GM19397 (cell line): Measurements from ENCODE around the gene CD300LF.

ENCODE experiments used
- ATAC-seq: cut with Tn5 transposase; IDR thresholded peaks from one replicate; pipeline ENCODE4 v1.9.1; 2021; ENCODE audit warnings: mild to moderate bottlenecking, moderate library complexity; ENCODE audit not compliant: unreplicated experiment

The CD300LF gene

DNA sequence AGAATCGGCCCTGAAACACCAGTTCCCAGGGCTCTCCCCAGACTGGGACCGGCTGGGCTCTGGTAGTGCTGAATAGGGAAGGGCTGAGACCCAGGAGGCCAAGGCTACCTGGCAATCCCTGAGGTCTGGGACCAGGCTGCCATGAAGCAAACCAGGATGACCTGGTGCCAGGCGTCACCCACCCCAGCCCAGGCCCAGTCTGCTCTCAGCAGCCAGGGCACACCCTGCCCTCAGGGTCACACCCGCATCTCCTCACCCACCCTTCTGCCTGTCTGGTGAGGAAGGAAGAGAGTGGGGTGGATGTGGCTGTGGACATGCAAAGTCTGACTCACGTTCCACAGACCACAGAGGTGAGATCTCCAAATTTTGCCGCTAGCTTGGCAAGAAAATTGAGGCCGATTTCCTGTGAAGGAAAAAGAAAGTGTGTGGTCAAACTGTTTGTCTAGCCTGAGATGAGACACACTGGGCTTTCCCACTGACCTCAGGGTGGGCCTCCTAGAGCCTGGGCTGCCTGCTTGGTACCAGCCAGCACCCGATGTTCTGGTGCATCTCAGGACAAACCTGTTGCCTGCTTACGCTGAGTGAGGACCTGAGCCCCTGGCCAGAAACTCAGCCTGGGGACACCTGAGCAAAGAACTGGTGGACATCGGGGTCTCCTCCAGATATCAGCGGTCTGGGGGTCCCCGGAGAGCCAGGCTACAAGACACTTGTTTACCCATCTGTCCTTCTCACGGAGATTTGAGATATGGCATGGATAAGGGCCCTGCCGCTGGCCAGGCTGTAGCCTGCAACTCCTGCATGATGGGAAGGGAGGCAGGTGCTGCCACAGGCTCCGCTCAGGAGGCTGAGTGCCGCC, 18.0 kb upstream of the CD300LF start:
- ATAC-seq, result no peak

DNA sequence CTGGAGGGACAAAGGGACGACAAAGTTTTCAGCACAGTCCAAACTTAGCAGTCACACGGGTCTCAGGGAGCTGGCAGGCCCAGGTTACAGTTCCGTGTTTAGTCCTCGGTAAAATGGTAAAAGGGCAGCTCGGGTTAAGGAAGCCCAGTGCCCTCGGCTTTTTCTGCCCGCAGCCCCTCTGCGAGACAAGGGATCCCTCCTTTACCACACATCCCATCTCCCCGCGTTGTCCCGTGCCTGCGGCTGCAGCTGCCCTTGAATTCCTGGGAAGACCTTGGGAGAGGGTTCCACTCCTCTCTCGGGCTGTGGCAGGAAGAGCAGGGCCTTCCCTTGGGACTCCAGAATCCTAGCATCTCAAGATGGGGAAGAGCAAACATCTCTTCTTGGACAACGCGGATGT, 17.1 kb upstream of the CD300LF start:
- ATAC-seq, result no peak

DNA sequence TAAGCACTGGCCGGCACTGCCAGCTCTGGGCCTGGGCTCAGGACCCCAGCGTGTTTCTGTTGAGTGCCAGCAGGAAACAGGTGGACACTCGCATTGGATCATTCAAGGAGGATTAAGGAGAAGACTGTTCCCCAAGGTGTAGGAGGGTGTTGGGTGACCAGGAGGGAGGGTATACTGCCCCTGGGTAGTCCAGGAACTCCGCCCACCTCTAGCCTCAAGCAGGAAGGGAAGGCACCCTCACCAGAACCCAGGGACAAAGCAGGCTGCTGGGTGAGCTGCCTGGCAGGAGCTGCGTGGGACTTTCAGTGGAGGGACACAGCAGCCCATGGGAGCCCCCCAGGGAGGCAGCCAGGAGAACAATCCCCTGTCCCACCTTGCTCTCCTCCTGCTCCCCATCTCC, 16.6 kb upstream of the CD300LF start:
- no peak for ATAC-seq

DNA sequence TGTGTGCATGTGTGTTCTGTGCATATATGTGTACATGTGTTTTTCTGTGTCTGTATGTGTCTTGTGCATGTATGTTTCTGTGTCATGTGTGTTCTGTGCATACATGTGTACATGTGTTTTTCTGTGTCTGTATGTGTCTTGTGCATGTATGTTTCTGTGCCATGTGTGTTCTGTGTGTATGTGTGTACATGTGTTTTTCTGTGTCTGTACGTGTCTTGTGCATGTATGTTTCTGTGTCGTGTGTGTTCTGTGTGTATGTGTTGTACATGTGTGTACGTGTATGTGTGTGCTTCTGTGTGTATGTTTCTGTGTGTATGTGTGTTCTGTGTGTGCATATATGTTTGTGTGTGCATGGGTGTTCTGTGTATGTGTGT, 16.0 kb upstream of the CD300LF start:
- ATAC-seq, result no peak

DNA sequence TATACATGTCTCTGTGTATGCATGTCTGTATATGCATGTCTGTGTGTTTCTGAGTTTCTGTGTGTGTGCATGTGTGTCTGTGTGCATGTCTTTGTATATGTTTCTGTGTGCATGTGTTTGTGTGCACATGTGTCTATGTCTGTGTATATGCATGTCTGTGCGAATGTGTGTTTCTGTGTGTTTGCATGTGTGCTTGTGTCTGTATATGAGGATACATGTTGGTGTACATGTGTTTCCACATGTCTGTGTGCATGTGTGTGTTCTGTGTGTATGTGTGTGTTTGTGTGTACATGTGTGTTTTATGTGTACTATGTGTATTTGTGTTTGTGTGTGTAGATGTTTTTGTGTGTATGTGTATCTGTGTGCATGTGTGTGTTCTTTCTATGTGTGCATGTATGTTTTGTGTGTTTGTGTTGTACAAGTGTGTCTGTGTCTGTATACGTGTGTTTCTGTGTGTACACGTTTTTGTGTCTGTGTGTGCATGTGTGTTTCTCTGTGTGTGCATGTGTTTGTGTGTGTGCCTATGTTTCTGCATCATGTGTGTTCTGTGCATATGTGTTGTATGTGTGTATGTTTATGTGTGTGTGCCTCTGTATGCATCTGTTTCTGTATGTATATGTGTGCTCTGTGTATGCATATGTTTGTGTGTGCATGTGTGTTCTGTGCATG, 15.4 kb upstream of the CD300LF start:
- ATAC-seq, result no peak

DNA sequence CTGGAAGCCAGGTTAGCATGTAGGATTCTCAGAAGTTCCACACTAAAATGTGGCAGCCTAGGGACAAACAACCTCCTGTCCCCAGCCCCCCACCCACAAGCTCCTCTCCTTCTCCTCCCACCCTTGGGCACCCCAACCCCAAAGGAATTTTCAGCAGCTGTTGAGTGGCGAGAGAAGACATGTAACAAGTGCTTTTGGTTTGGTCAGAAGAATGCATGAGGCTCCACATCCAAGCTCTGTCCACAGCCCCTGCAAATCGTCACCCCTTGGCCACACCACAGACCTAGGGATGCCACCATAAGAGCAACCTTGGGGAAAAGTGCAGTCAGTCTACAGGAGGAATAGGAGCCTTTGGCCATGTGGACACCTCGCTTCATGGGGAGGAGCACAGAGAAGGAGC, 12.4 kb upstream of the CD300LF start:
- ATAC-seq, result no peak

DNA sequence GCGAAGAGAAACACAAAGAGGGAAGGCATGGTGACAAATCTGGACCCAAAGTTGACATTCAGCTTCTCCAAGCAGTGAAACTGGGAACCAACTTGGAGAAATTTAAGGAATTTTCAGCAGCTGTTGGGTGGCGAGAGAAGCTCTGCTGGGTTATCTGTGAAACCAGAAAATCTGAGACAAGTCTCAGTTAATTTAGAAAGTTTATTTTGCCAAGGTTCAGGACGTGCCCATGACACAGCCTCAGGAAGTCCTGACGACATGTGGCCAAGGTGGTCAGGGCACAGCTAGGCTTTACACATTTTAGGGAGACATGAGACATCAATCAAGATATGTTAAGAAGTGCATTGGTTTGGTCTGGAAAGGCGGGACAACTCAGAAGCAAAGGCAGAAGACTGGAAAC, 11.2 kb upstream of the CD300LF start:
- ATAC-seq, result no peak

DNA sequence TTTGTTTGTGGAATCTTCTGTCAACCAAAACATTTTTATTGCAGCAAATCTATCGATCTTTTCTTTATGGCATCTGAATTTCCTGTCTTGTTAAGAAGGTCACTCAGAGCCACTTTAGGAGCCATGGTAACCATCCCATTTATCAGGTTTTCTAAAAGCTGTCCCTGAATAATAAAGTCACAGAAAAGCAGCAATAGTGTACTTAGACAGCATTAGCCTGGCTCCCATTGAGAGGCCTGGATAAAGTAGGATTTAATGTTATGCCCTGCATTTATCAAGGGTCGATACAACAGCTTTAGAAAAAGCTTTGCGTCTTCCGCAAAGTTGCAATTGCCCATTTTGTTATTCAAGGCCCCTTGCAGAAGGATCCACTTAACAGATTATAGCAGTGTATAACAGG, 10.1 kb upstream of the CD300LF start:
- ATAC-seq, result no peak

DNA sequence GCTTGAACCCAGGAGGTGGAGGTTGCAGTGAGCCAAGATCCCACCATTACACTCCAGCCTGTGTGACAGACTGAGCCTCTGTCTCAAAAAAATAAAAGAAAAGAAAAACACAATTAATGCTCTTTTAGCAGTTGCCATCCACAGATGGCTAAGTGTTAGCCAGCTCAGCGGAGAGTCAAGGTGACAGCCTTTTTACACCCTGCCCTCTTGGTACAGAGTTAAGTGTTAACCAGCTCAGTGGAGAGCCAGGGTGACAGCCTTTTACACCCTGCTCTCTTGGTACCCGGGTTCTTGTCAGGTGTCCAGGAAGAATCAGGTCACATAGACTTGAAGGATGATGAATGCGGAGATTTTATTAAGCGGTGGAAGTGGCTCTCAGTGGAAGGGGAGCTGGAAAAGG, 7.8 kb upstream of the CD300LF start:
- ATAC-seq, result no peak

DNA sequence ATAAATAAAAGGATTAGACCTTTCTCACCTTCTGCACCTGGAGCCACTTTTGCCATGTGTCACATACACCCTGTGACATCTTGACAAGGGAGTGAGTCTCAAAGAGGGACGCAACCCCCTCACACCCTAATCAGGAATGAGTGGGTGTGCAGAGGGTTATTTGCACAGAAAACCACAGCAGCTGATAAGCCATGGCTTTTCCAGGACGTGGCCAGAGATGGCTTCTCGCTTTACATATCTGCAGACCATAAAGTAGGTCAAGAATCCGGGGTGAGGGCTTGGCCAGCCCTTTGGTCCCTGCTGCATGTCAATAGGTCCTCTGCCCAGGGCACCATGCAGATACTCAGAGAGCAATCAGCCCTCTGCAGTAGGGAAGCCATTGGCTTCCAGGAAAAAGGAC, 2.4 kb upstream of the CD300LF start:
- ATAC-seq, result no peak

DNA sequence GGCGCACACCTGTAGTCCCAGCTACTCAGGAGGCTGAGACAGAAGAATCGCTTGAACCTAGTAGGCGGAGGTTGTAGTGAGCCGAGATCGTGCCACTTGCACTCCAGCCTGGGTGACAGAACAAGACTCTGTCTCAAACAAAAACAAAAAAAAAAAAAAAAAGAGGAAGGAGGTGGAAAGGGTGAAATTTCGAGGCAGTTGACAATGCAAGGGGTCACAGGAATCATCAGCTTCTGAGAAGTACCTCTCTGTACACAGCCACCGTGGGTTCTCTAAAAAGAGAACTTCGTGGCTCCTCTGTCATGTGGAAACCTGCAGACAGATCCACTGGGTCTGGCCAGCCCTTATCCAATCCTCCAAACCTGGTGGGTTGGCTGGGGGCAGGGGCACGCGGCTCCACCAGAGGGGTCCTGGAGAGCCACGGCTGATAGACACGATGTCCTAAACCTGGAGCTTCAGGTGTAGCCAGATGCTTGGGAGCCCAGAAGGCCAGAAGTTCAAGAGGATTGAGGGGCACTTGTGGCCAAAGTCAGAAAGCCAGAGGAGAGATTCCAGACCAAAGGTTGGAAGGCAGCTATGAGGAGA, 540 bp upstream of the CD300LF start:
- no peak for ATAC-seq

DNA sequence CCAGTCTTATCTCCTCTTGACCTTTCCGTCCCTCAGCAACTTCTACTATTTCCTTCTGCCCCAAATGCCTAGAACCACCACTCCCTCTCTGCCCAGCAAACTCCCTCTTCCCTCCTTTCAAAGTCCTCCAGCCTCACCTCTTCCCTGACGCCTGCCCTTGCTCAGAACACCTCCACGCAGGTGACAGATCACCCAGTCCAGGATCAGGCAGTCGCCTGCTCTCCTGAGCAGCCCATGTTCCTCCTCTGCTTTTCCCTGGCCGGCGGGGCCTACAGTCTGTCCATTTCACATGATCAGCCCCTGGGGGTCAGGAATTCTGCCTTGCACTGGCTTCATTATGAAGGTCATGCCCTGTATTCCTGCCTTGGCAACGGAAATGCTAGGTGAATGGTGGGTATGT, 422 bp downstream of the CD300LF start:
- no peak for ATAC-seq

DNA sequence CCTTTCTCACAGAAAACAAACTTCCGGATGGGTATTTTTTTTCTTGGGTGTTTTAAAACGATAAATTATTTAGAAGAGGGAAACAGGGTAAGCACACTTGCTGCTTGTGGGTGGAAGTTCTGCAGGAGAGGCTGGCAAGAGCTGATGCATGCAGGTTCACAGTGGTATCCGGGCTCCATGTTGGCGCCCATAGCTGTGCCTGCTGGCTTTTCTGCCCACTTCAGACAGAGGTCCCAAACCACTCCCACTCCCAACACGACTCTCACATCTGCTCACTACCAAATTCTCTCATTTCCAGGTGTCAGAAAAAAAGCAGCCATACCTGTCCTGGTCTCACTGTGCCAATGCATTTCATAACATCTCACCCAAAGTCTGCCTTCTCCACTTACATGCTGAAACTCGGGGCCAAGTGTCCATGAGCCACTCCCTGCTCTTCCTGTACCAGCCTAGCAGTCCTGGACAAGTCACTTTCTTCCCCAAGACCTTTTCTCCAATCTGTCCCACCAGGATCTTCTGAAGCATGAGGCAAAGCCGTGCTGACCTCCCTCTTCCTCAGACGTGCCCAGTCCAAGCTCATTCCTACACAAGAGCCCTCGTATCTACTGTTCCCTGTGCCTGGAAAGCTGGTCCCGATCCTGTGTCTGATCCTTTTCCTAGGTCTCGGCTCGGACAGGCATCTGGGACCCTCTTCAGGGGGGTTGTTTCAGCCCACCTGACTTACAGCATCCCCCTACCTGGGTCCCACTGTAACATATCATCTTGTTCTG, 1.5 kb downstream of the CD300LF start:
- no peak for ATAC-seq

DNA sequence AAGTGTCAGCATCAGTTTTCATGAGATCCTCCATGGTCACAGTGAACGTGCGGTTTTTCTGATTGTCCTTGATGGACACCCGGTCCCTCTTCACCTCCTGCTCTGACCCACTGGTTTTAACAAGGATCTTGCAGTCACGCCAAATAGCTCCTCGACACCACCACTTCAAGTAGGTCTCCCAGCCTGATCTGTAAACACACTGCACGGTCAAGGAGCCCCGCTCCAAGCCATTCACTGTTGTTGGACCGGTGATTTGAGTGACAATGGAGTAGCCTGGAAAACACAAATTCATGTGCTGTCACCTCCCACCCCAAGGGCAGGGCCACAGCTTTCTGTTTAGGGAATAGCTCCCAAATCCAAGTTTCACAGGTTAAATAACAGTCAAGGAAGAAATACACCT, 8.2 kb downstream of the CD300LF start:
- ATAC-seq, result no peak

DNA sequence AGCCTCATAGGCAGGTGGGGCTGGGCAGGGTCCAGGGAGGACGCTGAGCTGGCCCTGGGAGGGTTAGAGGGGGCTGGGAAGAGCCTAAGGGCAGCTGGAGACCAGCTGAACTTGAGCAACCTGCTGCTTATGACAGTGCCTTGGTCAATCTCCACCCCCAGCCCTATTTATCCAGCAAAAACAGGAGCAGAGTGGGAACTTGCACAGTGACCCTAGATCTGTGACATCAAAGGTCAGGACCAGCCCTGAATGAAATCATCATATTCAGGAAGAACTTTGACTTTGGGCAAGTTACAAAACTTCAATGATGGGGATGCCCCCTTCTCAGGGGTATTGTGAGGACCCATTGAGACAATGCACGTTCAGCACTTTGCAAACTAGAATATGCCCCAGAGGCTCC, 9.4 kb downstream of the CD300LF start:
- ATAC-seq, result no peak

DNA sequence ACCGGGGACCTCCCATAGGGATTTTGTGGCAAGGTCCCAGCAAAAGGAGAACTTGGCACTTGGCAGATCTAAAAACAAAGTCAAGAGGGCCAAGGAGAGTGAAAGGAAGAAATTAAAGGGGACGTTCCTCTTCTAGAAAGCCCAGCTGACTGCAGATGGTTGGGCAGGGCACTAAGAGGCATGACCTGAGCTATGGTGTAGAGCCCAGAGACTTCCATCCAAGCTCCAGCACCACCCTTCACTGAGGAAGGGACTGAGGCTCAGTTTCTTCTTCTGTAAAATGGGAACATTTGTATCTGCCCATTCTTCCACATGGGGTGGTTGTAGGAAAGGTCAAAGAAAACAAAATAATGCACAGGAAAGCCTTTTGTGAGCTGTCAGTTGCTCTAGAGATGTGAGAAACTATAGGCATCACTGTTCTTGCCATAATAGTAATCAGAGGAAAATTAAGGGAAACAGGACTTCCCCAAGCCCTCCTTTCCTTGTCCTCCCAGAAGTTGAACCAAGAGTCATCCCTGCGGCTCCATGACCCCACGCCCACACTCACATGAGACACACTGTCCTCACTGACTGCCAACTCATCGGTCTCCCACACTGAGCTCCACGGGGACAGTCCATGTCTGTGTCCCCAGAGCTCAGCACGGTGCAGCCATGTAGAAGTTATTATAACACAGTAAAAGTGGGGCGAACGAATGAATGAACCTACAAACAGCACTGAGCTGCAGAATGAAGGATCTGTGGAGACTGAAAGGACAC, 10.4 kb downstream of the CD300LF start:
- ATAC-seq, result no peak

DNA sequence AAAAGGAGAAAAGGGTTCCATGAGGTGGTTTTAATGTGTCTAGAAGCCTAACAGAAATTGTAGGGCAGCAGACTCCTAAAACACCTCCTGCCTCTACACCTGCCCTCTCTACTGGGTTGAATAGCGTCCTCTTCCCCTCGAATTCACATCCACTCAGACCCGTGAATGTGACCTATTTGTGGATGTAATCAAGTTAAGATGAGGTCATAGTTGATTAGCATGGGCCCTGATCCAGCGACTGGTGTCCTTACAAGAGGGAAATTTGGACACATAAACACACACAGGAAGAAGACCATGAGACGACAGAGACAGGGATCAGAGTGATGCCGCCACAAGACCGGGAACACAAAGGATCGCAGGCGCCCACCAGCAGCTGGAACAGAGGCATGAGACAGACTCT, 13.5 kb downstream of the CD300LF start:
- ATAC-seq, result no peak

DNA sequence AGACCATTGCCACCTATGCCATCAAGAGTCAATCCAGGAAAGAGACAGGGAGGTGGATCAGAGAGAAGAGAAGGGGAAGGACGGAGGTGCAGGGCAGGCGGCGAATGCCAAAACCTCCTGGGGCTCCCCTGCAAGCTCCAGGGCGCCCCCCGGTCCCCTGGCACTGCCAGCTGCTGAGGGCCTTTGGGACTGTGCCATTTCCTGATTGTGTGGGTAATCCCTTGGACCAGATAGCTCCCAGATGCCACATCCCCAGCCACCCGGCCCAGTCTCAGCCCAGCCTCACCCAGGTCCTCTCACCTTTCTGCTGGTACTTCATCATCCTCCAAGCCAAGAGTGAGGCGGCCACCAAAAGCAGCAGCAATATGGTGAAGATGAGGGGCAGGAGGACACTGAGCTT, 14.7 kb downstream of the CD300LF start:
- ATAC-seq, result no peak

DNA sequence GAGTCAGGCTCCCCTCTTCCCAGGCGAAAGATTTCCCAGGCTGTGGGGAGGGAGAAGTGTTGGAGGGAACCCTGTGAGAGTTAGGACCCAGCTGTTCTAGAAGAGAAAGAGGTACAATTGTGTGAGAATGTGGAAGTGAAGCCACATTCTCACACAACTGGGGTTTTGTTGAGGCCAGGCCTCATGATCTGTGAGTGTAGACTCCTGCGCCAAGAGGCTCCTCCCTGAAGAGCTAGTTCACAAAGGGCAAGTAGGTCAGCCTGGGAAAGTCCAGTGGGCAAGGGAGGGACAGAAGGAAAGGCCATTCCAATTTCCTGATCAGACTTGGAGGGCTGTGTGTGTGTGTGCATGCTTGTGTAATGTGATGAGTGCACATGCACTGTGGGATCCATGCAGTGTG, 15.2 kb downstream of the CD300LF start:
- no peak for ATAC-seq

DNA sequence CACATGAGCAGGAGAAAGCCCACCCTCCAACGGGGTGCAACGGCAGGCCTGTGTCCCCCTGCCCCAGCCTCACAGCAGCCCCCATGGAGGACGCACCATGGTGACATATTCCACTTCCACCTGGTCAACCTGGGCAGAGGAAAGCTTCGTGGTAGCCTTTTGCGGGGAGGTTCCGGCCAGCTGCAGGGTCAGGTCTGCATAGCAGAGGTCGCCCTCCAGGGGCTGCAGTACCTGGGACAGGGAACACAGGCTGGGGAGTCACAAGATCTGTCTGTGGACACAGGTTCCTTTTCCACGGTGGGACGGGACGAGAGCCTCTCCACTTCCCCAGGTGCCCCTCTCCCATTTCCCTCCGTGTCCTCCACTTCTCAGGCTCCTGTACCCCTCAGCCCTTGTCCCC, 17.1 kb downstream of the CD300LF start:
- ATAC-seq, result no peak

DNA sequence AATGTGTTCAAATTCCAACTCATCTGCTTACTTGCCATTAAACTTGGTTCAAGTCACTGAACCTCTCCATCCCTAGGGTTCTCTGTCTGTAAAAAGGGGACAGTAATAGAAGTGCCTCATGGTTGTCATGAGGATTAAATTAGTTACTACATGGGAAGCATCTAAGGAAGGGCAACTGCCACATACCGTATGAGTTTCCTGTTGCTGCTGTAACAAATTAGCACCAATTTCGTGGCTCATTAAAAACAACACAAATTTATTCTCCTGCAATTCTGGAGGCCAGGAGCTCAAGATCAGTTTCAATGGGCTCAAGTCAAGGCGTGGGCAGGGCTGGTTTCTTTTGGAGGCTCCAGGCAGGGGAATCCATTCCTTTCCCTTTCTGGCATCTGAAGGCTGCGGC, 18.6 kb downstream of the CD300LF start:
- no peak for ATAC-seq
